Astrocyte of the cerebellum (primary cell): Measurements from ENCODE around the gene COTL1.

Experiments
- DNase-seq: peaks from one replicate; pipeline ENCODE4 v3.0.0-alpha.2; 2011; ENCODE audit warnings: low read depth
- H3K4me3 ChIP-seq: 2 replicates; pipeline ENCODE4 v1.5.1; 2011; ENCODE audit warnings: mild to moderate bottlenecking, low read depth, low read length, moderate library complexity
- CTCF ChIP-seq: IDR thresholded peaks from 2 replicates; pipeline ENCODE4 v1.5.1; 2012; ENCODE audit warnings: low read length, low read depth, moderate library complexity, mild to moderate bottlenecking; ENCODE audit errors: missing control alignments
- in situ Hi-C: cut with HindIII; loops from 2 replicates; pipeline ENCODE4 v1.10.0; 2017; ENCODE audit warnings: low sequenced_read_pairs

COTL1 gene

GRCh38 chr16:84654238-84654637, 36.4 kb upstream of the COTL1 start:
- no peak overlapping the region for H3K4me3 ChIP-seq
- no peak for TF ChIP-seq CTCF
- no peak for DNase-seq
- in situ Hi-C loops: no loop called here

GRCh38 chr16:84652566-84652965, 34.7 kb upstream of the COTL1 start:
- TF ChIP-seq CTCF: no peak
- in situ Hi-C loops: no loop called here
- H3K4me3 ChIP-seq: no peak overlapping the region
- no peak for DNase-seq

GRCh38 chr16:84650062-84650991, 32.4 kb upstream of the COTL1 start:
- in situ Hi-C loops: no loop called here
- no peak overlapping the region for H3K4me3 ChIP-seq
- no peak for TF ChIP-seq CTCF
- DNase-seq: no peak

GRCh38 chr16:84649511-84649861, 31.6 kb upstream of the COTL1 start:
- peak overlapping the region; percentile 50 for H3K4me3 ChIP-seq
- no peak for TF ChIP-seq CTCF

GRCh38 chr16:84648595-84649510, 31.0 kb upstream of the COTL1 start:
- no peak for DNase-seq
- no peak for TF ChIP-seq CTCF
- peak overlapping the region; percentile 50 for H3K4me3 ChIP-seq
- in situ Hi-C loops: no loop called here

More at GRCh38 chr16:84649511-84649861, 31.6 kb upstream of the COTL1 start:
- DNase-seq: no peak
- in situ Hi-C loops: no loop called here

- in situ Hi-C loops: no loop called here
- no peak for TF ChIP-seq CTCF
- no peak for DNase-seq
Observed at GRCh38 chr16:84647828-84648594, 30.1 kb upstream of the COTL1 start, which contains the start of gene KLHL36. Gene KLHL36, plus strand, starts transcription at chr16:84648511. Its CDS starts 2,357 bp downstream, at chr16:84650868.

More at GRCh38 chr16:84647828-84648594, 30.1 kb upstream of the COTL1 start, which contains the start of gene KLHL36:
- H3K4me3 ChIP-seq: peak within 1 kb of the TSS; percentile 50
